ENCODE results near the gene CYP27C1. TPM values are rescaled to one million over a fixed set of nuclear protein-coding genes. Genes with fewer than 3 reads are reported as not detected.

CYP27C1 gene
- total and polyA plus RNA-seq, 2 experiments from 2014 or later, result 1.8 to 2.9 TPM

DNA sequence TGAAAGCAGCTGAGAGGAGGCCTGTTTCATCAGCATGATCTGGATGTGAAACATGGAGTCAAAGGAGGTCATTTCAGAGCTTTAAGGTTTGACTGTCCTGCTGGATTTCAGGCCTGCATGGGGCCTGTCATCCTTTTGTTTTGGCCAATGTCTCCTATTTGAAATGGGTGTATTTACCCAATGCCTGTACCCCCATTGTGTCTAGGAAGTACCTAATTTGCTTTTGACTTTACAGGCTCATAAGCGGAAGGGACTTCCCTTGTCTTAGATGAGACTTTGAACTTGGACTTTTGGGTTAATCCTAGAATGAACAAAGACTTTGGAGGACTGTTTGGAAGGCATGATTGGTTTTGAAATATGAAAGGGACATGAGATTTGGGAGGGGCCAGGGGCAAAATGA lies 19.3 kb upstream of the CYP27C1 start:
- Histone ChIP-seq H3K4me3 (no peak overlapping the region), H2AFZ (no peak overlapping the region), H3F3A (replicated peaks; ENCODE audit: low read depth) (no peaks in the 10 kb centered on the region), H3K27me3 (ENCODE audit: insufficient read depth) (no peaks in the 10 kb centered on the region), H3K79me2 (replicated peaks; ENCODE audit: insufficient read depth) (no peaks in the 10 kb centered on the region), H3K36me3 (ENCODE audit: insufficient read depth) (no peaks in the 10 kb centered on the region), H3K27ac (ENCODE audit: low read depth) (no peak overlapping the region), H3K9me2 (ENCODE audit: insufficient read depth) (no peaks in the 10 kb centered on the region), H3K4me1 (ENCODE audit: insufficient read depth) (no peaks in the 10 kb centered on the region), H4K20me1 (replicated peaks; ENCODE audit: insufficient read depth) (no peaks in the 10 kb centered on the region), H3K4me2 (no peak overlapping the region)
- Mint-ChIP-seq H3K27me3 (ENCODE audit: insufficient read depth, low read depth, poor library complexity) (peaks cover 2% of the 10 kb centered on the region), H3K4me3 (no peak overlapping the region), H3K27ac (no peak overlapping the region), H3K9me3 (peaks cover 32% of the 10 kb centered on the region), H3K4me1 (0 out of 3 replicates have a peak, but pooled peaks cover 3% of the 10 kb centered on the region), H3K36me3 (ENCODE audit: low read depth) (peaks cover 12% of the 10 kb centered on the region)
- TF ChIP-seq CTCF (conservative IDR thresholded peaks at IDR 0.05; ENCODE audit: low read depth in 2 of 2) (no peak), JUNB (IDR thresholded peaks at IDR 0.05; ENCODE audit: unreplicated experiment) (no peak), ETS1 (IDR thresholded peaks at IDR 0.05) (no peak), NANOG (IDR thresholded peaks at IDR 0.05; ENCODE audit: borderline replicate concordance) (no peak), EZH2 (IDR thresholded peaks at IDR 0.05; ENCODE audit: low read depth, unreplicated experiment) (no peak), ZNF114 (CRISPR knock-in tag; IDR thresholded peaks at IDR 0.05) (no peak), CREB1 (CRISPR knock-in tag; IDR thresholded peaks at IDR 0.05; ENCODE audit: low read depth) (no peak), POLR2AphosphoS5 (IDR thresholded peaks at IDR 0.05; ENCODE audit: low read depth) (no peak), ZNF331 (CRISPR knock-in tag; IDR thresholded peaks at IDR 0.05; ENCODE audit: low read depth) (no peak), STAT1 (IDR thresholded peaks at IDR 0.05; ENCODE audit: unreplicated experiment) (no peak), EZH2phosphoT487 (IDR thresholded peaks at IDR 0.05; ENCODE audit: unreplicated experiment) (no peak)
- TF ChIP-seq, protein P1, sequence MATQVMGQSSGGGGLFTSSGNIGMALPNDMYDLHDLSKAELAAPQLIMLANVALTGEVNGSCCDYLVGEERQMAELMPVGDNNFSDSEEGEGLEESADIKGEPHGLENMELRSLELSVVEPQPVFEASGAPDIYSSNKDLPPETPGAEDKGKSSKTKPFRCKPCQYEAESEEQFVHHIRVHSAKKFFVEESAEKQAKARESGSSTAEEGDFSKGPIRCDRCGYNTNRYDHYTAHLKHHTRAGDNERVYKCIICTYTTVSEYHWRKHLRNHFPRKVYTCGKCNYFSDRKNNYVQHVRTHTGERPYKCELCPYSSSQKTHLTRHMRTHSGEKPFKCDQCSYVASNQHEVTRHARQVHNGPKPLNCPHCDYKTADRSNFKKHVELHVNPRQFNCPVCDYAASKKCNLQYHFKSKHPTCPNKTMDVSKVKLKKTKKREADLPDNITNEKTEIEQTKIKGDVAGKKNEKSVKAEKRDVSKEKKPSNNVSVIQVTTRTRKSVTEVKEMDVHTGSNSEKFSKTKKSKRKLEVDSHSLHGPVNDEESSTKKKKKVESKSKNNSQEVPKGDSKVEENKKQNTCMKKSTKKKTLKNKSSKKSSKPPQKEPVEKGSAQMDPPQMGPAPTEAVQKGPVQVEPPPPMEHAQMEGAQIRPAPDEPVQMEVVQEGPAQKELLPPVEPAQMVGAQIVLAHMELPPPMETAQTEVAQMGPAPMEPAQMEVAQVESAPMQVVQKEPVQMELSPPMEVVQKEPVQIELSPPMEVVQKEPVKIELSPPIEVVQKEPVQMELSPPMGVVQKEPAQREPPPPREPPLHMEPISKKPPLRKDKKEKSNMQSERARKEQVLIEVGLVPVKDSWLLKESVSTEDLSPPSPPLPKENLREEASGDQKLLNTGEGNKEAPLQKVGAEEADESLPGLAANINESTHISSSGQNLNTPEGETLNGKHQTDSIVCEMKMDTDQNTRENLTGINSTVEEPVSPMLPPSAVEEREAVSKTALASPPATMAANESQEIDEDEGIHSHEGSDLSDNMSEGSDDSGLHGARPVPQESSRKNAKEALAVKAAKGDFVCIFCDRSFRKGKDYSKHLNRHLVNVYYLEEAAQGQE (IDR thresholded peaks at IDR 0.05; ENCODE audit: unreplicated experiment), result no peak
- TF ChIP-seq, protein P2, sequence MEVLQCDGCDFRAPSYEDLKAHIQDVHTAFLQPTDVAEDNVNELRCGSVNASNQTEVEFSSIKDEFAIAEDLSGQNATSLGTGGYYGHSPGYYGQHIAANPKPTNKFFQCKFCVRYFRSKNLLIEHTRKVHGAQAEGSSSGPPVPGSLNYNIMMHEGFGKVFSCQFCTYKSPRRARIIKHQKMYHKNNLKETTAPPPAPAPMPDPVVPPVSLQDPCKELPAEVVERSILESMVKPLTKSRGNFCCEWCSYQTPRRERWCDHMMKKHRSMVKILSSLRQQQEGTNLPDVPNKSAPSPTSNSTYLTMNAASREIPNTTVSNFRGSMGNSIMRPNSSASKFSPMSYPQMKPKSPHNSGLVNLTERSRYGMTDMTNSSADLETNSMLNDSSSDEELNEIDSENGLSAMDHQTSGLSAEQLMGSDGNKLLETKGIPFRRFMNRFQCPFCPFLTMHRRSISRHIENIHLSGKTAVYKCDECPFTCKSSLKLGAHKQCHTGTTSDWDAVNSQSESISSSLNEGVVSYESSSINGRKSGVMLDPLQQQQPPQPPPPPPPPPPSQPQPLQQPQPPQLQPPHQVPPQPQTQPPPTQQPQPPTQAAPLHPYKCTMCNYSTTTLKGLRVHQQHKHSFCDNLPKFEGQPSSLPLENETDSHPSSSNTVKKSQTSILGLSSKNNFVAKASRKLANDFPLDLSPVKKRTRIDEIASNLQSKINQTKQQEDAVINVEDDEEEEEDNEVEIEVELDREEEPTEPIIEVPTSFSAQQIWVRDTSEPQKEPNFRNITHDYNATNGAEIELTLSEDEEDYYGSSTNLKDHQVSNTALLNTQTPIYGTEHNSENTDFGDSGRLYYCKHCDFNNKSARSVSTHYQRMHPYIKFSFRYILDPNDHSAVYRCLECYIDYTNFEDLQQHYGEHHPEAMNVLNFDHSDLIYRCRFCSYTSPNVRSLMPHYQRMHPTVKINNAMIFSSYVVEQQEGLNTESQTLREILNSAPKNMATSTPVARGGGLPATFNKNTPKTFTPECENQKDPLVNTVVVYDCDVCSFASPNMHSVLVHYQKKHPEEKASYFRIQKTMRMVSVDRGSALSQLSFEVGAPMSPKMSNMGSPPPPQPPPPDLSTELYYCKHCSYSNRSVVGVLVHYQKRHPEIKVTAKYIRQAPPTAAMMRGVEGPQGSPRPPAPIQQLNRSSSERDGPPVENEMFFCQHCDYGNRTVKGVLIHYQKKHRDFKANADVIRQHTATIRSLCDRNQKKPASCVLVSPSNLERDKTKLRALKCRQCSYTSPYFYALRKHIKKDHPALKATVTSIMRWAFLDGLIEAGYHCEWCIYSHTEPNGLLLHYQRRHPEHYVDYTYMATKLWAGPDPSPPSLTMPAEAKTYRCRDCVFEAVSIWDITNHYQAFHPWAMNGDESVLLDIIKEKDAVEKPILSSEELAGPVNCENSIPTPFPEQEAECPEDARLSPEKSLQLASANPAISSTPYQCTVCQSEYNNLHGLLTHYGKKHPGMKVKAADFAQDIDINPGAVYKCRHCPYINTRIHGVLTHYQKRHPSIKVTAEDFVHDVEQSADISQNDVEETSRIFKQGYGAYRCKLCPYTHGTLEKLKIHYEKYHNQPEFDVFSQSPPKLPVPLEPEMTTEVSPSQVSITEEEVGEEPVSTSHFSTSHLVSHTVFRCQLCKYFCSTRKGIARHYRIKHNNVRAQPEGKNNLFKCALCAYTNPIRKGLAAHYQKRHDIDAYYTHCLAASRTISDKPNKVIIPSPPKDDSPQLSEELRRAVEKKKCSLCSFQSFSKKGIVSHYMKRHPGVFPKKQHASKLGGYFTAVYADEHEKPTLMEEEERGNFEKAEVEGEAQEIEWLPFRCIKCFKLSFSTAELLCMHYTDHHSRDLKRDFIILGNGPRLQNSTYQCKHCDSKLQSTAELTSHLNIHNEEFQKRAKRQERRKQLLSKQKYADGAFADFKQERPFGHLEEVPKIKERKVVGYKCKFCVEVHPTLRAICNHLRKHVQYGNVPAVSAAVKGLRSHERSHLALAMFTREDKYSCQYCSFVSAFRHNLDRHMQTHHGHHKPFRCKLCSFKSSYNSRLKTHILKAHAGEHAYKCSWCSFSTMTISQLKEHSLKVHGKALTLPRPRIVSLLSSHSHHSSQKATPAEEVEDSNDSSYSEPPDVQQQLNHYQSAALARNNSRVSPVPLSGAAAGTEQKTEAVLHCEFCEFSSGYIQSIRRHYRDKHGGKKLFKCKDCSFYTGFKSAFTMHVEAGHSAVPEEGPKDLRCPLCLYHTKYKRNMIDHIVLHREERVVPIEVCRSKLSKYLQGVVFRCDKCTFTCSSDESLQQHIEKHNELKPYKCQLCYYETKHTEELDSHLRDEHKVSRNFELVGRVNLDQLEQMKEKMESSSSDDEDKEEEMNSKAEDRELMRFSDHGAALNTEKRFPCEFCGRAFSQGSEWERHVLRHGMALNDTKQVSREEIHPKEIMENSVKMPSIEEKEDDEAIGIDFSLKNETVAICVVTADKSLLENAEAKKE (CRISPR knock-in tag; IDR thresholded peaks at IDR 0.05), result no peak
- no peak for DNase-seq (ENCODE audit: low spot score)
- no peak for ATAC-seq

Measured in GM23338 (cell line).